RWPE2 (cell line): ENCODE data around the gene NARF.

ENCODE experiments used
- ATAC-seq: fragments of 200-7000 bp; cut with Tn5 transposase; 3 replicates; pipeline ENCODE4 v1.9.1; 2021; ENCODE audit warnings: low read depth
- DNase-seq: peaks from one replicate; pipeline ENCODE4 v3.0.0-alpha.2; 2020; ENCODE audit warnings: low spot score
- H3K27ac ChIP-seq: fragments of 450-650 bp; 2 replicates; pipeline ENCODE4 v1.5.1; 2017; ENCODE audit warnings: mild to moderate bottlenecking; ENCODE audit not compliant: poor library complexity, severe bottlenecking
- H3K27me3 ChIP-seq: fragments of 250-450 bp; sonication (Bioruptor Pico); 2 replicates; pipeline ENCODE4 v1.5.1; 2021; ENCODE audit warnings: mild to moderate bottlenecking, moderate library complexity; ENCODE audit not compliant: insufficient read depth, poor library complexity, severe bottlenecking
- H3K36me3 ChIP-seq: fragments of 250-450 bp; sonication (Bioruptor Pico); 2 replicates; pipeline ENCODE4 v1.5.1; 2020; ENCODE audit warnings: low read depth, mild to moderate bottlenecking, moderate library complexity
- H3K4me1 ChIP-seq: fragments of 250-450 bp; sonication (Bioruptor Pico); 2 replicates; pipeline ENCODE4 v1.5.1; 2021; ENCODE audit warnings: mild to moderate bottlenecking, moderate library complexity; ENCODE audit not compliant: insufficient read depth, poor library complexity, severe bottlenecking
- H3K4me3 ChIP-seq: fragments of 250-450 bp; sonication (Bioruptor Pico); 2 replicates; pipeline ENCODE4 v1.5.1; 2021; ENCODE audit warnings: mild to moderate bottlenecking, moderate library complexity; ENCODE audit not compliant: severe bottlenecking
- H3K9me3 ChIP-seq: fragments of 250-450 bp; sonication (Bioruptor Pico); 2 replicates; pipeline ENCODE4 v1.5.1; 2021; ENCODE audit warnings: mild to moderate bottlenecking, moderate library complexity; ENCODE audit not compliant: severe bottlenecking
- CTCF ChIP-seq: fragments of 450-650 bp; IDR thresholded peaks from one replicate; pipeline ENCODE4 v1.5.1; 2017; ENCODE audit warnings: mild to moderate bottlenecking, moderate library complexity; ENCODE audit not compliant: poor library complexity, severe bottlenecking

Gene NARF

DNA sequence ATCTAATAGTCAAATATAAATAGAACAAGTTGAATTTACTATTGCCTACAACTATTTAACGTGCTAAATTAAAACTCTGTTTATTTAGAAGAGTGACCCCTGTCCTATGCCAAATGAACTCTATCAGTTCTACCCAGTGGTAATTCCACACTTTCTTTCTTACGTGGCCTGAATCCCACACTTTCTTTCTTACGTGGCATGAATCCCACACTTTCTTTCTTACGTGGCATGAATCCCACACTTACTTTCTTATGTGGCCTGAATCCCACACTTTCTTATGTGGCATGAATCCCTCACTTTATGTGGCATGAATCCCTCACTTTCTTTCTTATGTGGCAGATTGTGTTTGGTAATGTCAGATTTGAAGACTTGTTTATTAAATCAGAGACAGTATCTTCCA lies 67.2 kb downstream of the NARF start:
- H3K4me1 ChIP-seq: peaks cover 40% of the 10 kb centered on the region
- TF ChIP-seq CTCF: no peak
- H3K4me3 ChIP-seq: no peak overlapping the region
- peaks cover 41% of the 10 kb centered on the region for H3K36me3 ChIP-seq
- ATAC-seq (no peak), DNase-seq (no peak)
- no peaks in the 10 kb centered on the region for H3K27me3 ChIP-seq
- H3K9me3 ChIP-seq: no peaks in the 10 kb centered on the region
- H3K27ac ChIP-seq: no peak overlapping the region

GRCh38 chr17:82527898-82528297 lies 69.4 kb downstream of the NARF start:
- Histone ChIP-seq H3K27me3 (no peaks in the 10 kb centered on the region), H3K4me1 (peaks cover 46% of the 10 kb centered on the region), H3K4me3 (no peak overlapping the region), H3K9me3 (no peaks in the 10 kb centered on the region), H3K27ac (peak overlapping the region; percentile 87), H3K36me3 (peaks cover 27% of the 10 kb centered on the region)
- ATAC-seq (no peak), DNase-seq (no peak)
- TF ChIP-seq CTCF: no peak

GRCh38 chr17:82528484-82529265 lies 70.1 kb downstream of the NARF start:
- ATAC-seq: peak; percentile 82
- Histone ChIP-seq H3K9me3 (no peaks in the 10 kb centered on the region), H3K4me1 (peaks cover 52% of the 10 kb centered on the region), H3K27ac (peak overlapping the region; percentile 87), H3K36me3 (peaks cover 19% of the 10 kb centered on the region), H3K4me3 (no peak overlapping the region), H3K27me3 (no peaks in the 10 kb centered on the region)
- TF ChIP-seq CTCF: peak; percentile 94
- peak; percentile 81 for DNase-seq

GRCh38 chr17:82529914-82530300 lies 71.4 kb downstream of the NARF start:
- ATAC-seq (no peak), DNase-seq (no peak)
- Histone ChIP-seq H3K4me1 (peaks cover 65% of the 10 kb centered on the region), H3K27ac (peak overlapping the region; percentile 87), H3K4me3 (no peak overlapping the region), H3K9me3 (no peaks in the 10 kb centered on the region), H3K27me3 (no peaks in the 10 kb centered on the region), H3K36me3 (peaks cover 14% of the 10 kb centered on the region)
- no peak for TF ChIP-seq CTCF

GRCh38 chr17:82531431-82531881 lies 72.9 kb downstream of the NARF start:
- H3K4me3 ChIP-seq: no peak overlapping the region
- TF ChIP-seq CTCF: no peak
- peaks cover 10% of the 10 kb centered on the region; the same call in 1 of the 2 replicates for H3K36me3 ChIP-seq
- no peaks in the 10 kb centered on the region for H3K27me3 ChIP-seq
- H3K9me3 ChIP-seq: no peaks in the 10 kb centered on the region
- ATAC-seq (peak; percentile 71), DNase-seq (no peak)
- H3K27ac ChIP-seq: peak overlapping the region; percentile 87
- peaks cover 80% of the 10 kb centered on the region for H3K4me1 ChIP-seq
